Choroid plexus epithelial cell (primary cell): ENCODE results near the gene APRT.
"Not testable (repeated sequence)": the region's sequence is repeated elsewhere in the genome, so short reads cannot be mapped to it uniquely, and the experiment has no call there.

ENCODE experiments used
- DNase-seq: peaks from one replicate; pipeline ENCODE4 v3.0.0-alpha.2; 2010; ENCODE audit warnings: low read depth
- H3K4me3 ChIP-seq: 2 replicates; pipeline ENCODE4 v1.5.1; 2011; ENCODE audit warnings: low read depth, mild to moderate bottlenecking, control low read depth, low read length, moderate library complexity
- CTCF ChIP-seq: conservative IDR thresholded peaks from 2 replicates; pipeline ENCODE4 v1.5.1; 2011; ENCODE audit warnings: low read depth, mild to moderate bottlenecking, control low read depth, inconsistent platforms, low read length, moderate library complexity

Gene APRT

GRCh38 chr16:88796278-88796677 lies 15.4 kb downstream of the APRT start:
- H3K4me3 ChIP-seq: no peak overlapping the region
- DNase-seq: no peak
- TF ChIP-seq CTCF: no peak

- no peak for DNase-seq
- no peak for TF ChIP-seq CTCF
- H3K4me3 ChIP-seq: no peak overlapping the region
Observed at GRCh38 chr16:88793251-88793954, 18.3 kb downstream of the APRT start.

GRCh38 chr16:88792668-88793250 lies 19.0 kb downstream of the APRT start:
- no peak for DNase-seq
- H3K4me3 ChIP-seq: no peak overlapping the region
- TF ChIP-seq CTCF: no peak

- TF ChIP-seq CTCF: no peak
- no peak for DNase-seq
- no peak overlapping the region for H3K4me3 ChIP-seq
Observed at GRCh38 chr16:88792078-88792550, 19.6 kb downstream of the APRT start.

GRCh38 chr16:88790312-88791211 lies 21.2 kb downstream of the APRT start:
- H3K4me3 ChIP-seq: peak overlapping the region; percentile 32
- TF ChIP-seq CTCF: no peak
- peak; percentile 28 for DNase-seq

GRCh38 chr16:88789594-88789993 lies 22.1 kb downstream of the APRT start:
- no peak overlapping the region for H3K4me3 ChIP-seq
- DNase-seq: no peak
- no peak for TF ChIP-seq CTCF

- not testable (repeated sequence) for DNase-seq
Observed at GRCh38 chr16:88788749-88789148, 23.0 kb downstream of the APRT start.

More at GRCh38 chr16:88788749-88789148, 23.0 kb downstream of the APRT start:
- not testable (repeated sequence) for H3K4me3 ChIP-seq
